AG09319 (cell line): Measurements from ENCODE around the gene MSRB3.
A peak's percentile ranks its signal among the peaks of the same experiment; 100 is the strongest.
"Not testable (repeated sequence)": the region's sequence is repeated elsewhere in the genome, so short reads cannot be mapped to it uniquely, and the experiment has no call there.

ENCODE experiments used
- DNase-seq: peaks from one replicate; pipeline ENCODE4 v3.0.0-alpha.2; 2010; ENCODE audit warnings: low read depth; ENCODE audit errors: extremely low read depth
- CTCF ChIP-seq: IDR thresholded peaks from 2 replicates; pipeline ENCODE4 v1.5.1; 2011; ENCODE audit warnings: low read depth, mild to moderate bottlenecking, inconsistent platforms, low read length, moderate library complexity

MSRB3 gene

GRCh38 chr12:65313719-65314317 lies 35.3 kb downstream of the MSRB3 start:
- peak; percentile 45 for TF ChIP-seq CTCF
- DNase-seq: no peak

DNA sequence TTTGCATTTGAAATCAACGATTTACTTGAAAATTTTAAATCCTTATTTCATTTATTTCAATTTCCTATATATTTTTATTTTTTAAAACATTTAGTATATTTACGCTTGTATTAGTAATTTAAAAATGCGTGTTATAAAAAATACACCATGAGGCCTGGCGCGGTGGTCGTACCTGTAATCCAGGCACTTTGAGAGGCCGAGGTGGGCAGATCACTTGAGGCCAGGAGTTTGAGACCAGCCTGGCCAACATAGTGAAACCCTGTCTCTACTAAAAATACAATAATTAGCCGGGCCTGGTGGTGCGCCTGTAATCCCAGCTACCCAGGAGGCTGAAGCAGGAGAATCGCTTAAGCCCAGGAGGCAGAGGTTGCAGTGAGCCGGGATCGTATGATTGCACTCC lies 36.8 kb downstream of the MSRB3 start:
- DNase-seq: not testable (repeated sequence)

DNA sequence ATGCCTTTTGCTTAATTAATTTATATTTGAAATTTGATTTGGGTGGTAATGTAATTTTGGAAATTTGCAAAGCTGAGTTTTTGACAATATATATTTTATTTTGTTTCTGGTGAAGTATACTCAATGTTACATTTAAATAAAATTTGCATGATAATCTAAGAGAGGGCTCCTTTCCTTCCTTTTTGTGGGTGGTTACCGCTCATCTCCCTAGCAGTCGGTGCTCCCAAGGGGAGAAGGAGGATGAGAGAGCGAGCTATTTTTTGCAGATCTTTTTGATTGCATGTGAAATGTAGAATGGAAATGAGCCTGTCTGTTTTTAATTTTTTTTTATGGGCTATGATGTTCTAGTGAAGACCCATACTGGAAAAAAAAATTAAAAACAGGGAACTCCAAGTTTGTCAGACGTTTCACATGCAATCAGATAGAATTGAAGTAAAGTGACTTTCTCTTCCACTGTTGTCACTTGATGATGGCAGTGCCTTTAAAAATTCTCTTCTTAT lies 39.8 kb downstream of the MSRB3 start:
- no peak for TF ChIP-seq CTCF
- DNase-seq: no peak

DNA sequence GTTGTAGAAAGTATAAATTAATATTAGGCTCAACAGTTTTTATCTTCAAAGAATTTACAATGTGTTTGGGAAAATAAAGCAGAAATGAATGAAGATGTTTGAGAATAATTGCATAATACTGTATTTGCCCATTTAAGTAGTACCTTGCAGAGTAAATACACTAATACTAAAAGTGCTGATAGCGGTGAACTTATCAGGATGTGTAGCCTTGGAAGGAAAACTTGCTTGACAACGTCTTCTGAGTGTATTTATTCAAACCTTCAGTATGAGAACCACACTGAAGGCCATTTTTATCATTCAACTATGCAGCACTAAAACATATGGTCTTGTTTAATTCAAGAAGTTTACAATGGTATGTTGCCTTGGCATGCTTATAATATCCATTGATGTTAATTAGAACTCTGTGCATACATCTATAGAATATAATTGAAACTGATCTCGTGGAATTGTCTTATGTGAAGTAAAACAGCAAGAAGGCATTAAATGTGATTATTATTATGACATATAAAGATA lies 41.3 kb downstream of the MSRB3 start:
- TF ChIP-seq CTCF: no peak
- DNase-seq: no peak

- no peak for DNase-seq
- TF ChIP-seq CTCF: no peak
Measured at GRCh38 chr12:65323070-65323469, 44.6 kb downstream of the MSRB3 start.

GRCh38 chr12:65324056-65324455 lies 45.6 kb downstream of the MSRB3 start:
- TF ChIP-seq CTCF: no peak
- DNase-seq: peak; percentile 20

DNA sequence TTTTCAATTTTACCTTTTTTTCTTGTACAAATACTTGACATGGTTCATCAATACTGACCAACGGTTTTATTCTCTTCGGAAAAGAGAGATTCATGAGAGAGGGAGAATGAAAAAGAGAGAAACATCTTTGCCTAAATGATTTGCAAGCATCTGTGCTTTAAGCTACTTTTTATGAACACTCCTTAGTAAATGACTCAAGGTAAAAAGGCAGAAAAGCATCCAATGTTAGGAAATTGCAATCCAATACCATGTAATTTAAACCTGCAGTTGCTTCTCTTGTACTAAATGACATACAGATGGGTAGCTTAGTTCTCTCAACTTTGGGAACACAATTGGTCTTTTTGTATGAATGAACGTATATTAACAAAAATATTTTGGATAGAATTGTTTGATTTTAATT lies 46.1 kb downstream of the MSRB3 start:
- TF ChIP-seq CTCF: no peak

GRCh38 chr12:65325183-65325582 lies 46.7 kb downstream of the MSRB3 start:
- DNase-seq: no peak
- TF ChIP-seq CTCF: no peak

More for the DNA sequence above, 46.1 kb downstream of the MSRB3 start:
- peak; percentile 34 for DNase-seq
